Suppressor macrophage treated with lipopolysaccharide for 4 hours (primary cell): ENCODE data around the gene UVRAG.
"Not testable (repeated sequence)": the region's sequence is repeated elsewhere in the genome, so short reads cannot be mapped to it uniquely, and the experiment has no call there.

Experiments
- DNase-seq: peaks from one replicate; pipeline ENCODE4 v3.0.0-alpha.2; 2020

UVRAG gene

GRCh38 chr11:75850787-75851186 is 35.8 kb downstream of the UVRAG start:
- peak; percentile 19 for DNase-seq

GRCh38 chr11:75851203-75851602 is 36.2 kb downstream of the UVRAG start:
- DNase-seq, result no peak

- no peak for DNase-seq
Observed at GRCh38 chr11:75852406-75853017, 37.5 kb downstream of the UVRAG start.

GRCh38 chr11:75853563-75853962 is 38.6 kb downstream of the UVRAG start:
- DNase-seq, result not testable (repeated sequence)

GRCh38 chr11:75853971-75854370 is 39.0 kb downstream of the UVRAG start:
- DNase-seq, result no peak

- DNase-seq, result no peak
Observed at GRCh38 chr11:75855206-75855605, 40.2 kb downstream of the UVRAG start.

- no peak for DNase-seq
Observed at GRCh38 chr11:75856912-75857311, 41.9 kb downstream of the UVRAG start.

- DNase-seq, result no peak
Observed at GRCh38 chr11:75858042-75858441, 43.0 kb downstream of the UVRAG start.

GRCh38 chr11:75858613-75859012 is 43.6 kb downstream of the UVRAG start:
- DNase-seq, result no peak

GRCh38 chr11:75859614-75860013 is 44.6 kb downstream of the UVRAG start:
- DNase-seq, result no peak

GRCh38 chr11:75862437-75862836 is 47.4 kb downstream of the UVRAG start:
- DNase-seq, result no peak

GRCh38 chr11:75867778-75868374 is 52.9 kb downstream of the UVRAG start:
- peak; percentile 80 for DNase-seq

GRCh38 chr11:75868990-75869389 is 54.0 kb downstream of the UVRAG start:
- DNase-seq, result no peak

GRCh38 chr11:75869661-75870455 is 54.8 kb downstream of the UVRAG start:
- no peak for DNase-seq

GRCh38 chr11:75872887-75873416 is 57.9 kb downstream of the UVRAG start:
- no peak for DNase-seq

GRCh38 chr11:75873417-75874221 is 58.6 kb downstream of the UVRAG start:
- DNase-seq, result peak; percentile 30

GRCh38 chr11:75874684-75875341 is 59.8 kb downstream of the UVRAG start:
- no peak for DNase-seq

- not testable (repeated sequence) for DNase-seq
Observed at GRCh38 chr11:75877327-75877726, 62.3 kb downstream of the UVRAG start.

GRCh38 chr11:75877931-75878330 is 62.9 kb downstream of the UVRAG start:
- DNase-seq, result not testable (repeated sequence)

GRCh38 chr11:75878933-75879332 is 63.9 kb downstream of the UVRAG start:
- DNase-seq, result no peak

GRCh38 chr11:75879737-75880136 is 64.7 kb downstream of the UVRAG start:
- DNase-seq, result no peak

GRCh38 chr11:75880343-75880742 is 65.3 kb downstream of the UVRAG start:
- not testable (repeated sequence) for DNase-seq
